ENCODE measurements around the gene ANKRD10.

The ANKRD10 gene

DNA sequence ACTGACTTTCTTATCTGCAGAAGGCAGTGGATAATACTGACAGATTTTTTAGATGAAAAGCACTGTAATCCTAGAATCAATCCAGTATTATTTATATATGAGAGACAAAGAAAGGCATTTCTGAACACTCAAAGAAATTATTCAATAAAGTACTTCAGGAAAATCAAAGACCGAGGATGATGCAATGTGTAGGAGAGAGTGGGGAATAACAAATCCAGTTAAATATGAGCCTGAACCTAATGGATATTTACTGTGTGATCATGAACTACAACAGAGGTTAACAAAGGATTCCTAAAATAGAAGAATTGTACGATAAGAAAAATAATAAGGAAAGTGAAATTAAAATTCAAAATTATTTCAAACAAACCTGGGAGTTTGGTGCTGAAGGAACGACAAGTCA, 69.3 kb downstream of the ANKRD10 start (continued):
- no peak for TF ChIP-seq ZNF48 (tag by site-specific recombination; IDR thresholded peaks at IDR 0.05)
- no peak for TF ChIP-seq ZSCAN4 (tag by site-specific recombination; IDR thresholded peaks at IDR 0.05)
- no peak for TF ChIP-seq KLF9 (tag by site-specific recombination; IDR thresholded peaks at IDR 0.05; ENCODE audit: low read depth)

GRCh38 chr13:110841846-110842245, 73.0 kb downstream of the ANKRD10 start:
- H3K27ac ChIP-seq (ENCODE audit: extremely low read depth, low read depth, low read length): no peak overlapping the region
- H3K9me3 ChIP-seq (ENCODE audit: control insufficient read depth, insufficient read depth, low read depth, low read length): no peaks in the 10 kb centered on the region
- TF ChIP-seq, protein P1, sequence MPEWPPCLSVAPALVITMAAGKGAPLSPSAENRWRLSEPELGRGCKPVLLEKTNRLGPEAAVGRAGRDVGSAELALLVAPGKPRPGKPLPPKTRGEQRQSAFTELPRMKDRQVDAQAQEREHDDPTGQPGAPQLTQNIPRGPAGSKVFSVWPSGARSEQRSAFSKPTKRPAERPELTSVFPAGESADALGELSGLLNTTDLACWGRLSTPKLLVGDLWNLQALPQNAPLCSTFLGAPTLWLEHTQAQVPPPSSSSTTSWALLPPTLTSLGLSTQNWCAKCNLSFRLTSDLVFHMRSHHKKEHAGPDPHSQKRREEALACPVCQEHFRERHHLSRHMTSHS (tag by site-specific recombination; IDR thresholded peaks at IDR 0.05): no peak
- no peak for TF ChIP-seq ZNF112 (tag by site-specific recombination; IDR thresholded peaks at IDR 0.05)
- no peak for TF ChIP-seq PRDM1 (tag by site-specific recombination; IDR thresholded peaks at IDR 0.05)
- TF ChIP-seq ZNF133 (tag by site-specific recombination; IDR thresholded peaks at IDR 0.05): no peak
- no peak for TF ChIP-seq SCRT1 (tag by site-specific recombination; IDR thresholded peaks at IDR 0.05; ENCODE audit: borderline replicate concordance)
- TF ChIP-seq GLI4 (tag by site-specific recombination; IDR thresholded peaks at IDR 0.05): no peak
- TF ChIP-seq ZNF558 (tag by site-specific recombination; IDR thresholded peaks at IDR 0.05): no peak
- no peak for TF ChIP-seq ZSCAN30 (tag by site-specific recombination; IDR thresholded peaks at IDR 0.05)
- no peak for TF ChIP-seq ZBTB26 (tag by site-specific recombination; optimal IDR thresholded peaks at IDR 0.05)
- no peak for TF ChIP-seq ZNF571 (tag by site-specific recombination; IDR thresholded peaks at IDR 0.05)
- no peak for TF ChIP-seq TCF7L2 (IDR thresholded peaks at IDR 0.05; ENCODE audit: borderline replicate concordance, low read depth, low read length)
- TF ChIP-seq ZNF610 (tag by site-specific recombination; IDR thresholded peaks at IDR 0.05; ENCODE audit: borderline replicate concordance): no peak
- TF ChIP-seq YY2 (tag by site-specific recombination; IDR thresholded peaks at IDR 0.05): no peak
- no peaks in the 10 kb centered on the region for H3K36me3 ChIP-seq (ENCODE audit: control insufficient read depth in 2 of 2, insufficient read depth in 1 of 2, low read length in 2 of 2)
- ChIA-PET POLR2A (no interaction called here), CTCF (no interaction called here)
- no peak overlapping the region for H3K4me3 ChIP-seq (ENCODE audit: low read depth, low read length)
- H3K4me1 ChIP-seq (ENCODE audit: control insufficient read depth, insufficient read depth, low read length): no peaks in the 10 kb centered on the region

GRCh38 chr13:110841406-110841805, 73.5 kb downstream of the ANKRD10 start:
- Histone ChIP-seq H3K4me1 (ENCODE audit: control insufficient read depth, insufficient read depth, low read length) (no peaks in the 10 kb centered on the region), H3K27ac (ENCODE audit: extremely low read depth, low read depth, low read length) (no peak overlapping the region), H3K4me3 (ENCODE audit: low read depth, low read length) (no peak overlapping the region), H3K36me3 (ENCODE audit: control insufficient read depth in 2 of 2, insufficient read depth in 1 of 2, low read length in 2 of 2) (no peaks in the 10 kb centered on the region), H3K9me3 (ENCODE audit: control insufficient read depth, insufficient read depth, low read depth, low read length) (no peaks in the 10 kb centered on the region)
- ChIA-PET POLR2A (no interaction called here), CTCF (interaction anchor here (0.8 kb wide), 1 partner anchor 158 kb away, joined by 5 read pairs; no protein-coding TSS in a partner anchor)
- no peak for TF ChIP-seq ZNF19 (tag by site-specific recombination; IDR thresholded peaks at IDR 0.05; ENCODE audit: low read depth)
- TF ChIP-seq ZNF398 (tag by site-specific recombination; IDR thresholded peaks at IDR 0.05): no peak
- TF ChIP-seq ZNF335 (tag by site-specific recombination; conservative IDR thresholded peaks at IDR 0.05): no peak
- no peak for TF ChIP-seq ZBTB8A (tag by site-specific recombination; IDR thresholded peaks at IDR 0.05)
- no peak for TF ChIP-seq ZNF155 (tag by site-specific recombination; IDR thresholded peaks at IDR 0.05)
- TF ChIP-seq ZNF548 (tag by site-specific recombination; IDR thresholded peaks at IDR 0.05): no peak
- TF ChIP-seq KLF9 (tag by site-specific recombination; IDR thresholded peaks at IDR 0.05; ENCODE audit: low read depth): no peak
- no peak for TF ChIP-seq ZNF658 (tag by site-specific recombination; IDR thresholded peaks at IDR 0.05)
- no peak for TF ChIP-seq HOXA7 (CRISPR knock-in tag; IDR thresholded peaks at IDR 0.05; ENCODE audit: borderline replicate concordance)
- TF ChIP-seq, protein P2, sequence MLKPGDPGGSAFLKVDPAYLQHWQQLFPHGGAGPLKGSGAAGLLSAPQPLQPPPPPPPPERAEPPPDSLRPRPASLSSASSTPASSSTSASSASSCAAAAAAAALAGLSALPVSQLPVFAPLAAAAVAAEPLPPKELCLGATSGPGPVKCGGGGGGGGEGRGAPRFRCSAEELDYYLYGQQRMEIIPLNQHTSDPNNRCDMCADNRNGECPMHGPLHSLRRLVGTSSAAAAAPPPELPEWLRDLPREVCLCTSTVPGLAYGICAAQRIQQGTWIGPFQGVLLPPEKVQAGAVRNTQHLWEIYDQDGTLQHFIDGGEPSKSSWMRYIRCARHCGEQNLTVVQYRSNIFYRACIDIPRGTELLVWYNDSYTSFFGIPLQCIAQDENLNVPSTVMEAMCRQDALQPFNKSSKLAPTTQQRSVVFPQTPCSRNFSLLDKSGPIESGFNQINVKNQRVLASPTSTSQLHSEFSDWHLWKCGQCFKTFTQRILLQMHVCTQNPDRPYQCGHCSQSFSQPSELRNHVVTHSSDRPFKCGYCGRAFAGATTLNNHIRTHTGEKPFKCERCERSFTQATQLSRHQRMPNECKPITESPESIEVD (tag by site-specific recombination; IDR thresholded peaks at IDR 0.05): no peak
- TF ChIP-seq ZNF777 (tag by site-specific recombination; IDR thresholded peaks at IDR 0.05; ENCODE audit: borderline replicate concordance): no peak
- no peak for TF ChIP-seq YY2 (tag by site-specific recombination; IDR thresholded peaks at IDR 0.05)
- TF ChIP-seq ZNF138 (tag by site-specific recombination; IDR thresholded peaks at IDR 0.05; ENCODE audit: borderline replicate concordance): no peak
- TF ChIP-seq ZNF555 (tag by site-specific recombination; conservative IDR thresholded peaks at IDR 0.05): no peak
- no peak for TF ChIP-seq ZNF37A (tag by site-specific recombination; IDR thresholded peaks at IDR 0.05)
- TF ChIP-seq ZNF140 (tag by site-specific recombination; IDR thresholded peaks at IDR 0.05): no peak

Measured in HEK293 (cell line).